Measurements from ENCODE around the gene SLC25A12.

The SLC25A12 gene

GRCh38 chr2:171837736-171838135, 56.3 kb downstream of the SLC25A12 start:
- no peak for DNase-seq (ENCODE audit: low spot score)
- in situ Hi-C loops (cut with MboI; ENCODE audit: low sequenced_read_pairs, unreplicated experiment): no loop called here
- TF ChIP-seq CTCF (IDR thresholded peaks at IDR 0.05; ENCODE audit: borderline replicate concordance, control extremely low read depth, extremely low read depth, insufficient read depth, missing control alignments): no peak

- no peak for DNase-seq (ENCODE audit: low spot score)
- TF ChIP-seq CTCF (IDR thresholded peaks at IDR 0.05; ENCODE audit: borderline replicate concordance, control extremely low read depth, extremely low read depth, insufficient read depth, missing control alignments): no peak
- in situ Hi-C loops (cut with MboI; ENCODE audit: low sequenced_read_pairs, unreplicated experiment): no loop called here
These were observed 57.7 kb downstream of the SLC25A12 start for GRCh38 chr2:171836146-171836910.

DNA sequence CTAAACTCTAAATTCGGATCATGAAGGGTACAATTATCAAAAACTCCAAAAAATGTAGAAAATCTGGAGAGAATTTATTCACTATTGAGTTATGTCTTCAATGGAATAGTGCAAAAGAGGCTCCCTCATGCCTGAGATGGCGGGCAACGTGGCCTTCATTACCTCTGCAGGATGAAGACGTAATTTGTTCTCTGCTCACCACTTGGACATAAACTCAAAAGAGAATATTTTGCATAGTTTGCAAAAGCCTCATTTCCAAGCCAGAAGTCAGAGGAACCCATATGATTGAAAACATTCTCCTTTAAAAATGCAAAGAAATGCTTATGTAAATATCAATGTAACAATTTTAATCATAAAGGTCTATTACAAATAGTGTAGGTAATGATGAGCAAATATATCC, 58.7 kb downstream of the SLC25A12 start:
- no peak for TF ChIP-seq CTCF (IDR thresholded peaks at IDR 0.05; ENCODE audit: borderline replicate concordance, control extremely low read depth, extremely low read depth, insufficient read depth, missing control alignments)
- in situ Hi-C loops (cut with MboI; ENCODE audit: low sequenced_read_pairs, unreplicated experiment): no loop called here

DNA sequence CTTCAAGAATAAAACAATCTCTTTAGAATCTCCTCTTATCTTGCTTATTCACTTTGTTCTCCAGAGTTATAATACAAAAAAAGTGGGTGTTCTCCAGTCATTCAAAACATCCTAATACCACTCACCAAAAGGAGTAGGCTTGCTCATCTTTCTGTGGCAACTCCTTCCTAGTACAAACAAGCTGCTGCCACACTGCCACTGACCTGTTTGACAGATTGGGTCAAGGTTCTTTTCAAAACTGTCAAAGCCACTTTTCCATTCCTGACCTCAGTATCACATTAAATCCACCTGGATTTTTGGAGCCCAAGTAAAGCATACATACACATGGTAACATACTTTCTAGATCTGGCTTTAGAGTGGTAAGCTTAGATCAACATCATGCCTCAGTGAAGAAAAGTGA, 59.8 kb downstream of the SLC25A12 start:
- in situ Hi-C loops (cut with MboI; ENCODE audit: low sequenced_read_pairs, unreplicated experiment): no loop called here
- DNase-seq (ENCODE audit: low spot score): no peak
- no peak for TF ChIP-seq CTCF (IDR thresholded peaks at IDR 0.05; ENCODE audit: borderline replicate concordance, control extremely low read depth, extremely low read depth, insufficient read depth, missing control alignments)

More for the DNA sequence above, 58.7 kb downstream of the SLC25A12 start:
- DNase-seq (ENCODE audit: low spot score): no peak

- in situ Hi-C loops (cut with MboI; ENCODE audit: low sequenced_read_pairs, unreplicated experiment): no loop called here
- no peak for DNase-seq (ENCODE audit: low spot score)
- TF ChIP-seq CTCF (IDR thresholded peaks at IDR 0.05; ENCODE audit: borderline replicate concordance, control extremely low read depth, extremely low read depth, insufficient read depth, missing control alignments): no peak
These were observed 61.6 kb downstream of the SLC25A12 start for GRCh38 chr2:171832489-171832888.

- DNase-seq (ENCODE audit: low spot score): no peak
- no peak for TF ChIP-seq CTCF (IDR thresholded peaks at IDR 0.05; ENCODE audit: borderline replicate concordance, control extremely low read depth, extremely low read depth, insufficient read depth, missing control alignments)
- in situ Hi-C loops (cut with MboI; ENCODE audit: low sequenced_read_pairs, unreplicated experiment): no loop called here
These were observed 64.0 kb downstream of the SLC25A12 start for GRCh38 chr2:171830039-171830438.
